ENCODE measurements around the gene TPM1. TPM values are rescaled to one million over a fixed set of nuclear protein-coding genes. Genes with fewer than 3 reads are reported as not detected.
"Not testable (repeated sequence)": the region's sequence is repeated elsewhere in the genome, so short reads cannot be mapped to it uniquely, and the experiment has no call there.

TPM1 gene
- total and polyA plus RNA-seq, 2 experiments from 2014 or later, result 2,012 to 3,072 TPM

DNA sequence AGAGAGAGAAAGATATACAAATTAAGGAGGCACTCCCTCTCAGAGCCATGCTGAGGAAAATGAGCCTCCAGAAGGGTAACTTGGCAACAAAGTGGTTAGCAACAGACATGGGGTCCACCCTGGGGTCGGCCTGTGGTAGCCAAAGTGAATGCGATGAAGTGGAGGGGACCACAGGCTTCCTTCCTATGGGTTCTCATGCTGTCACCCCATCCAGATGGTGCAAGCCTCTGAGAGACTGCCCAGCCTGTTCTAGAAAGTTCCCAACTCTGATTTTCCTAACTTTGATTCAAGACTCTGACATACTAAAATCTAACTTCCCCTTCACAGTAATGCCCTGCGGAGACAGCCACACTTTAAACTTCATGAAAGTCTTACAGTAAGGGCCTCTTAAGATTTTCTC is 60.9 kb downstream of the TPM1 start:
- DNase-seq, result no peak
- Histone ChIP-seq H3K9me2 (ENCODE audit: insufficient read depth) (no peaks in the 10 kb centered on the region), H3K36me3 (ENCODE audit: low read depth) (no peaks in the 10 kb centered on the region), H3F3A (ENCODE audit: insufficient read depth) (peaks cover 5% of the 10 kb centered on the region), H3K27me3 (replicated peaks; ENCODE audit: insufficient read depth) (no peaks in the 10 kb centered on the region), H3K79me2 (ENCODE audit: insufficient read depth) (no peaks in the 10 kb centered on the region), H3K27ac (no peak overlapping the region), H3K4me3 (no peak overlapping the region), H3K9me3 (ENCODE audit: low read depth) (no peaks in the 10 kb centered on the region), H3K4me1 (ENCODE audit: insufficient read depth) (peaks cover 19% of the 10 kb centered on the region), H3K4me2 (ENCODE audit: unreplicated experiment) (no peak overlapping the region), H2AFZ (no peak overlapping the region), H4K20me1 (ENCODE audit: insufficient read depth) (no peaks in the 10 kb centered on the region), H3K9ac (no peak overlapping the region)
- in situ Hi-C loops (cut with MboI), result no loop called here
- TF ChIP-seq EZH2 (IDR thresholded peaks at IDR 0.05; ENCODE audit: insufficient read depth, poor library complexity, severe bottlenecking) (no peak), EZH2phosphoT487 (IDR thresholded peaks at IDR 0.05; ENCODE audit: insufficient read depth, low read depth) (no peak)
- 89 to 90% methylated on average over 3 of the region's 3 CpGs for WGBS, 2 experiments (ENCODE audit: low coverage in 1 of 2, low lambda C conversion rate in 2 of 2, missing lambda C conversion rate in 2 of 2)

DNA sequence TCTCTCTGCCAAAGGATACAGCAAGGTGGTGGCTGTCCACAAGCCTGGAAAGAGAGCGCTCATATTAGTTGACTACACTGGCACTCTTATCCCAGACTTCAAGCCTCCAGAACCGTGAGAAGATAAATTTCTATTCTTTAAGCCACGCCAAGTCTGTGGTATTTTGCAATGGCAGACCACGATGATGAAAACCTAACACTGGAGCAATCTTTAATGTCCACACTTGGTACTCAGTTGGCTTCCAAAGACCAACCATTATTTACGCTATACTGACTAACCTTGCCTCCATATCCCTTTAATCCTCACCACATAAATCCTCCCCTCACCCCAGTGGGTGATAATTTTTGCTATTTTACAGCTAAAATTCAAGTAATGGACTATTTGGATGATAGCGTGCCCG is 62.2 kb downstream of the TPM1 start:
- H3K27me3 ChIP-seq (replicated peaks; ENCODE audit: insufficient read depth), result no peaks in the 10 kb centered on the region
- no peak for TF ChIP-seq EZH2phosphoT487 (IDR thresholded peaks at IDR 0.05; ENCODE audit: insufficient read depth, low read depth)
- TF ChIP-seq EZH2 (IDR thresholded peaks at IDR 0.05; ENCODE audit: insufficient read depth, poor library complexity, severe bottlenecking), result no peak
- no peak overlapping the region for H3K9ac ChIP-seq
- H3K9me2 ChIP-seq (ENCODE audit: insufficient read depth), result no peaks in the 10 kb centered on the region
- 55 to 60% methylated on average over 7 of the region's 7 CpGs for WGBS, 2 experiments (ENCODE audit: low coverage in 1 of 2, low lambda C conversion rate in 2 of 2, missing lambda C conversion rate in 2 of 2)
- H3K4me2 ChIP-seq (ENCODE audit: unreplicated experiment), result no peak overlapping the region
- H2AFZ ChIP-seq, result no peak overlapping the region
- H3K36me3 ChIP-seq (ENCODE audit: low read depth), result no peaks in the 10 kb centered on the region
- no peaks in the 10 kb centered on the region for H3K9me3 ChIP-seq (ENCODE audit: low read depth)
- peaks cover 26% of the 10 kb centered on the region for H3K4me1 ChIP-seq (ENCODE audit: insufficient read depth)
- peak; percentile 54 for DNase-seq
- H3K27ac ChIP-seq, result peak overlapping the region; percentile 9; the same call in 1 of the 2 replicates
- in situ Hi-C loops (cut with MboI), result no loop called here
- H4K20me1 ChIP-seq (ENCODE audit: insufficient read depth), result no peaks in the 10 kb centered on the region
- peaks cover 17% of the 10 kb centered on the region for H3F3A ChIP-seq (ENCODE audit: insufficient read depth)
- no peak overlapping the region for H3K4me3 ChIP-seq
- H3K79me2 ChIP-seq (ENCODE audit: insufficient read depth), result no peaks in the 10 kb centered on the region

DNA sequence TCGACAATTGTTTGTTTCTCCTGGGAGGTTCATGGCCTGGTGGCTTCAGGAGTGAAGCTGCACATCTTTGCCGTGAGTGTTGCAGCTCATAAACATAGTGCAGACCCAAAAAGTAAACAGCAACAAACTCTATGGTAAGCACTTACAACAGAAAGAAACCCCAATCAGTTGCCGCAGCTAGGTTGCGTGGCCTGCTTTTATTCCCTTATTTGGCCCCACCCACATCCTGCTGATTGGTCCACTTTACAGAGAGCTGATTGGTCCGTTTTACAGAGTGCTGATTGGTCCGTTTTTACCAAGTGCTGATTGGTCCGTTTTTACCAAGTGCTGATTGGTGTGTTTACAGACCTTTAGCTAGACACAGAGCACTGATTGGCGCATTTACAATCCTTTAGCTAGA is 62.8 kb downstream of the TPM1 start:
- H3K9me2 ChIP-seq (ENCODE audit: insufficient read depth); H2AFZ ChIP-seq; H3K9me3 ChIP-seq (ENCODE audit: low read depth); H3K9ac ChIP-seq; H3K27me3 ChIP-seq (replicated peaks; ENCODE audit: insufficient read depth); DNase-seq; H3K36me3 ChIP-seq (ENCODE audit: low read depth); in situ Hi-C loops (cut with MboI); H3K27ac ChIP-seq; H3K79me2 ChIP-seq (ENCODE audit: insufficient read depth); H3K4me3 ChIP-seq; H4K20me1 ChIP-seq (ENCODE audit: insufficient read depth); H3K4me2 ChIP-seq (ENCODE audit: unreplicated experiment): not testable (repeated sequence)
- H3F3A ChIP-seq (ENCODE audit: insufficient read depth), result peaks cover 23% of the 10 kb centered on the region
- 73% methylated on average over 8 of the region's 8 CpGs for WGBS, 2 experiments (ENCODE audit: low coverage in 1 of 2, low lambda C conversion rate in 2 of 2, missing lambda C conversion rate in 2 of 2)
- H3K4me1 ChIP-seq (ENCODE audit: insufficient read depth), result peaks cover 26% of the 10 kb centered on the region

DNA sequence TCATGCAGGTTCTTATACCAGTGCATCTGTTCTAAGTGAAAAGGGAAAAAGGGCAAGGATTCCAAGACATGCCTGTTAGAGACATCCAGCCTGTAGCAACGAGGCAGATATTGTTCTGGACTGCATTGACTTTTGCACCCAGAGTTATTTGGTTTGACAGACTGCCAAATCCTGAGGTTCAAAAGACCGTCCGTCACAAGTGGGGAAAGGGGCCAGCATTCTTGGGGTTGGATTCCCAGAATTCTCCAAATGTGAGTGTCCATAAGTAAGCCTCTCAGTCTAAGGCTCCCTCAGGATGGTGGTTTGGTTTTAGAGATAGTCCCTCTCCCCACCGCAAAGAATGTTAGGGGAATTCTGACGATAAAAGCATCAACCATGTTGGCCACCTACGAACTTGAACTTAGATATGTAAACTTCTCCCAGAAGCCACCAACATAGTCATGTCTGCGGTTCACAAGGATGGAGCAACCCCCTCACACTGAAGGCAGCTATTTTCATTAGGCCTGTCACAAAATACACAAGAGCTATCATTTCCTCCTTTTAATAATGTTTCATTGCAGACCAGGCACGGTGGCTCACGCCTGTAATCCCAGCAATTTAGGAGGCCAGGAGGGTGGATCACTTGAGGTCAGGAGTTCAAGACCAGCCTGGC is 65.5 kb downstream of the TPM1 start:
- H3K4me1 ChIP-seq (ENCODE audit: insufficient read depth), result peaks cover 31% of the 10 kb centered on the region
- H2AFZ ChIP-seq, result no peak overlapping the region
- DNase-seq, result peak; percentile 99
- H3K9me2 ChIP-seq (ENCODE audit: insufficient read depth), result no peaks in the 10 kb centered on the region
- TF ChIP-seq EZH2phosphoT487 (IDR thresholded peaks at IDR 0.05; ENCODE audit: insufficient read depth, low read depth) (peak; percentile 98), EZH2 (IDR thresholded peaks at IDR 0.05; ENCODE audit: insufficient read depth, poor library complexity, severe bottlenecking) (no peak)
- no peaks in the 10 kb centered on the region for H3K79me2 ChIP-seq (ENCODE audit: insufficient read depth)
- no peaks in the 10 kb centered on the region for H3K36me3 ChIP-seq (ENCODE audit: low read depth)
- H3K4me2 ChIP-seq (ENCODE audit: unreplicated experiment), result peak overlapping the region; percentile 38
- WGBS, 2 experiments (ENCODE audit: low coverage in 1 of 2, low lambda C conversion rate in 2 of 2, missing lambda C conversion rate in 2 of 2), result 0 to 2% methylated on average over 9 of the region's 9 CpGs
- peaks cover 28% of the 10 kb centered on the region for H3F3A ChIP-seq (ENCODE audit: insufficient read depth)
- H3K27me3 ChIP-seq (replicated peaks; ENCODE audit: insufficient read depth), result no peaks in the 10 kb centered on the region
- peak overlapping the region; percentile 82 for H3K27ac ChIP-seq
- no peak overlapping the region for H3K4me3 ChIP-seq
- no peaks in the 10 kb centered on the region for H4K20me1 ChIP-seq (ENCODE audit: insufficient read depth)
- H3K9ac ChIP-seq, result peak overlapping the region; percentile 45
- in situ Hi-C loops (cut with MboI), result no loop called here
- no peaks in the 10 kb centered on the region for H3K9me3 ChIP-seq (ENCODE audit: low read depth)

DNA sequence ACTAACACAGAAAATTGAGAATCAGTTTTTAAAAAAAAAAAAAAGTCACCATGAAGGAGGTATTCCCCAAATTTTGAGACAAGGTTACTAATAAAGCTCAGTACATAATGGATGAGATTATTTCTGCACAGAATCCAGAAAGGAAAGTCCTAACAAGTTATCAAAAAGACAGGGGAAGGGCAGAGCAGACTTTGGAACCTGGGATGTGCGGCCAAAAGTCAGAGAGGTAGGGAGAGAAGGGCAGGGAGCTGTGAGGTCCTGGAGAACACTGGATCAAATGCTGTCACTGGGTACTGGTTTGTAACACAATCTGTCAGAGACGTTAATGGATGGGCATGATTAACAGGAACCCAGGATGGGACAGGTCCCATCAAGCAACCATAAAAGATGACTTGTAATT is 67.0 kb downstream of the TPM1 start:
- Histone ChIP-seq H3K9ac (no peak overlapping the region), H3K4me1 (ENCODE audit: insufficient read depth) (peaks cover 30% of the 10 kb centered on the region), H2AFZ (no peak overlapping the region), H3K9me3 (ENCODE audit: low read depth) (no peaks in the 10 kb centered on the region), H3K9me2 (ENCODE audit: insufficient read depth) (no peaks in the 10 kb centered on the region), H3F3A (ENCODE audit: insufficient read depth) (peaks cover 28% of the 10 kb centered on the region), H3K4me2 (ENCODE audit: unreplicated experiment) (no peak overlapping the region), H3K79me2 (ENCODE audit: insufficient read depth) (no peaks in the 10 kb centered on the region), H3K27me3 (replicated peaks; ENCODE audit: insufficient read depth) (no peaks in the 10 kb centered on the region), H3K36me3 (ENCODE audit: low read depth) (no peaks in the 10 kb centered on the region), H4K20me1 (ENCODE audit: insufficient read depth) (no peaks in the 10 kb centered on the region), H3K27ac (no peak overlapping the region), H3K4me3 (no peak overlapping the region)
- in situ Hi-C loops (cut with MboI), result no loop called here
- no peak for DNase-seq
- 97 to 98% methylated on average over 2 of the region's 2 CpGs for WGBS, 2 experiments (ENCODE audit: low coverage in 1 of 2, low lambda C conversion rate in 2 of 2, missing lambda C conversion rate in 2 of 2)
- no peak for TF ChIP-seq EZH2phosphoT487 (IDR thresholded peaks at IDR 0.05; ENCODE audit: insufficient read depth, low read depth)

Data from GM23248 (cell line).